CD8-positive, alpha-beta memory T cell (primary cell): Measurements from ENCODE around the gene CDKN2AIPNL. TPM values are rescaled to one million over a fixed set of nuclear protein-coding genes. Genes with fewer than 3 reads are reported as not detected.

ENCODE experiments used
- CTCF ChIA-PET: fragments of 350-600 bp; sonication (Branson Sonifier 250); formaldehyde crosslinking; loops from one replicate; lab custom pipeline; 2021; ENCODE audit warnings: antibody characterized with exemption; lab: Charles Lee
- POLR2A ChIA-PET: fragments of 350-600 bp; sonication (Branson Sonifier 250); formaldehyde crosslinking; loops from one replicate; lab custom pipeline; 2021; ENCODE audit warnings: antibody characterized with exemption; lab: Charles Lee
- DNase-seq, 5 donors: peaks; one replicate each; pipeline versions ENCODE4 v3.0.0 to v3.0.0-alpha.2; 2020 to 2022; ENCODE audit warnings: mixed read lengths in 1 of 5
- H3K27ac ChIP-seq: one replicate; pipeline ENCODE4 v1.7.0; 2013; ENCODE audit warnings: low read depth, mild to moderate bottlenecking, low read length, moderate library complexity
- H3K27me3 ChIP-seq: 2 replicates; pipeline ENCODE4 v1.7.0; 2013; ENCODE audit warnings: low read length, mild to moderate bottlenecking; ENCODE audit not compliant: insufficient read depth, poor library complexity, severe bottlenecking
- H3K36me3 ChIP-seq: 2 replicates; pipeline ENCODE4 v1.7.0; 2013; ENCODE audit warnings: mild to moderate bottlenecking, low read length, moderate library complexity; ENCODE audit not compliant: insufficient read depth
- H3K4me1 ChIP-seq: 2 replicates; pipeline ENCODE4 v1.7.0; 2013; ENCODE audit warnings: mild to moderate bottlenecking, low read length, moderate library complexity; ENCODE audit not compliant: insufficient read depth
- H3K4me3 ChIP-seq: 2 replicates; pipeline ENCODE4 v1.7.0; 2013; ENCODE audit warnings: mild to moderate bottlenecking, low read length
- H3K9me3 ChIP-seq: 2 replicates; pipeline ENCODE4 v1.7.0; 2013; ENCODE audit warnings: mild to moderate bottlenecking, low read length
- H3K27ac Mint-ChIP-seq, 8 donors: one replicate each; pipeline ENCODE4 v1.8.0; 2020 to 2021; ENCODE audit warnings: mixed read lengths in 8 of 8, mild to moderate bottlenecking in 6 of 8, inconsistent platforms in 3 of 8, moderate library complexity in 3 of 8
- H3K27me3 Mint-ChIP-seq, 2 donors: one replicate each; pipeline ENCODE4 v1.8.0; 2020 to 2021; ENCODE audit warnings: mixed read lengths in 2 of 2, mild to moderate bottlenecking in 1 of 2, moderate library complexity in 1 of 2
- H3K36me3 Mint-ChIP-seq, 3 donors: one replicate each; pipeline ENCODE4 v1.8.0; 2020 to 2021; ENCODE audit warnings: mixed read lengths in 3 of 3, inconsistent platforms in 1 of 3, mild to moderate bottlenecking in 1 of 3
- H3K4me1 Mint-ChIP-seq, 3 donors: one replicate each; pipeline ENCODE4 v1.8.0; 2020 to 2021; ENCODE audit warnings: mixed read lengths in 3 of 3, inconsistent platforms in 1 of 3, mild to moderate bottlenecking in 1 of 3
- H3K4me3 Mint-ChIP-seq, 7 donors: one replicate each; pipeline ENCODE4 v1.8.0; 2020 to 2021; ENCODE audit warnings: mixed read lengths in 7 of 7, mild to moderate bottlenecking in 6 of 7, moderate library complexity in 4 of 7, inconsistent platforms in 2 of 7
- H3K9me3 Mint-ChIP-seq, 5 donors: one replicate each; pipeline ENCODE4 v1.8.0; 2020 to 2022; ENCODE audit warnings: mixed read lengths in 5 of 5, mild to moderate bottlenecking in 3 of 5, moderate library complexity in 2 of 5, inconsistent platforms in 1 of 5
- polyA plus RNA-seq: library from polyadenylated mRNA; unstranded; fragments of 300-500 nt; fragmentation: Illumina TruSeq; gene quantifications from one replicate; pipeline ENCODE4 v1.2.3, GENCODE V29; 2021
- total RNA-seq, 2 experiments: library from RNA; stranded (reverse); gene quantifications; one replicate each; pipeline ENCODE4 v1.2.3, GENCODE V29; 2021

CDKN2AIPNL gene
- total and polyA plus RNA-seq, 3 experiments from 2014 or later: 29.6 to 42.2 (median 42.1) TPM

DNA sequence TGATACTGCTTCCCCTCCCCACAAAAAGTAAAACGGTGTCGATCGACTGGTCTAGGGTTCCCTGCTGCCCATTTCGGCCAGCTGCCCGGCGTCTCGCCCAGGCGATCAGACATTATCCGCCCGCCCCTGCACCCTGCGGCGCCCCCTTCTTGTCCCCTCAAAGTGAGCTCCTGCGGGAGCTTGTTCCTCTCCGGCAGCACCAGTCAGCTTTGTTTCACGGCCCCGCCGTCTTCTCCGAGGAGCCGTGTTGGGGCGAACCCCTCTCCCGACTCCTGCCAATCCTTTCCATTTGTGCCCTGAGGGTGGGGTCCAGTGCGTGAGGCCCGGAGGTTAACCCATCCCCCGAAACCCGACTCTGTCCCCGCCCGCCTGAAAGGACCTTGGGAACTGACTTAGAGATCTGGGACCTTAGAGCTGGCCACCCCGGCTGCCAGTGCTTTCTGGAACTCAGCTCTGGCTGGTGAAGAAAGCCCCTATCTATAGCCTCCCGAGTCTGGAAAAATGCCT lies 39.8 kb downstream of the CDKN2AIPNL start:
- Mint-ChIP-seq H3K27ac (peak overlapping the region; percentile 97 to 100 (median 100)), H3K27me3 (peaks cover 0 to 10% of the 10 kb centered on the region in 2 donors), H3K4me3 (peak overlapping the region; percentile 88 to 99 (median 98)), H3K36me3 (peaks cover 6 to 54% (median 6%) of the 10 kb centered on the region in 3 donors), H3K9me3 (peaks cover 0 to 2% (median 0%) of the 10 kb centered on the region in 5 donors), H3K4me1 (peaks cover 43 to 68% (median 61%) of the 10 kb centered on the region in 3 donors)
- Histone ChIP-seq H3K9me3 (no peaks in the 10 kb centered on the region), H3K4me3 (peak overlapping the region; percentile 66), H3K27me3 (no peaks in the 10 kb centered on the region), H3K36me3 (peaks cover 4% of the 10 kb centered on the region), H3K27ac (peak overlapping the region; percentile 100), H3K4me1 (peaks cover 60% of the 10 kb centered on the region)
- ChIA-PET POLR2A (interaction anchor here (0.6 to 3.2 kb wide), 18 partner anchors 10 to 476 kb away, joined by 3 to 73 read pairs (median 3); partner anchors contain the start of genes CDKN2AIPNL, JADE2, PPP2CA and SEC24A), CTCF (interaction anchor here (0.6 to 2.1 kb wide), 13 partner anchors 9 to 386 kb away, joined by 3 to 10 read pairs (median 5); partner anchors contain the start of genes CDKN2AIPNL, DDX46, JADE2 and SEC24A)
- peak; percentile 14 to 59 (median 26) for DNase-seq

DNA sequence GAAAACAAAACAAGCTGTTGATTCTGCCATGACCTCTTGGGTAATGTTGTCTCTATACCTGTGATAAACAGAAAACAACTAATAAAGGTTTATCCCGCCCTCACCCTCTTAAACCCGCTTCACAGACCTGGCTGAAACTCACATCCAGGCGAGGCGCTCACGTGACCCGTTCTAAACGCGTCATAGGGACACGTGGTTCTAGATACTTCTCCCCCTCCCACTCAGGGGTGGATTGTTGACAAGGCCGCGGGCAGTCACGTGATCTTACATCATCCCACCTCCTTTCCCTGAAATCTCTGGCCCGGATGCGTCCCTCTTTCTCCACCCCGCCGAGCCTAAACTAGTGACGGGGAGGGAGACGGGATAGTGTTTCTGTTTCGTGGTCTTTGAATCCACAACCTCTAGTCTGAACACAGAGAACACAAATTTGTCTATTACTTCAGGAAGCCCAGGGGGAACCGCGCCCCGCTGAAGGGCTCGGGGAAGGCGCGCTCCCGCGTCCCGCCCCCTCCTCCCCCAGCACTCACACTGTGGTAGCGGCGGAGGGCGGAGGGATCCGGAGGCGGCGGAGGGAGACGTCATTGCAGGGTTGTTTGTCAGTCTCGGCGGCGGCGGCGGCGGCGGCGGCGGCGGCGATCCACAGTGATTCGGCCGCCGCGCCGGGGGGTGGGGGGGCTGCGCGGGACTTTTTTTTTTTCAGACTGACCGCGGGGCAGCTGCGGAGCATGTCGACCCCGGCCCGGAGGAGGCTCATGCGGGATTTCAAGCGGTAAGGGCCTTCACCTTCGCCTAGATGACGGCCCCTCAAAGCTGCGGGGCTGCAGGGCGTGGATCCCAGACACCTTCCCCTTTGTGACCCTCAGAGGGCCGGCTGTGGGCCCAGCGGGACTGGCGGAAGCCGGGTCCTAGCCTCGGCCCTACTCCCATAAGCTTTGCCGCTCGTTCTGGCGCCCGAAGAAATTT lies 40.5 kb downstream of the CDKN2AIPNL start, which contains the start of gene UBE2B:
UBE2B (plus strand) TSS at position 699 of the 963 bp plus-strand sequence; CDS start at position 726, 27 bp downstream.
- DNase-seq: peak; percentile 94 to 98 (median 97)
- ChIA-PET CTCF (interaction anchor here (0.6 to 2.1 kb wide), 14 partner anchors 10 to 387 kb away, joined by 3 to 10 read pairs (median 4); partner anchors contain the start of genes CDKN2AIPNL, DDX46, JADE2 and SEC24A), POLR2A (interaction anchor here (0.6 to 3.2 kb wide), 17 partner anchors 11 to 477 kb away, joined by 3 to 73 read pairs (median 4); partner anchors contain the start of genes CDKN2AIPNL, JADE2, PPP2CA and SEC24A)
- Histone ChIP-seq H3K9me3 (no peaks in the 10 kb centered on the region), H3K4me3 (peak within 1 kb of the TSS; percentile 66), H3K36me3 (no peaks in the 10 kb centered on the region), H3K4me1 (peaks cover 60% of the 10 kb centered on the region), H3K27ac (peak within 1 kb of the TSS; percentile 100), H3K27me3 (no peaks in the 10 kb centered on the region)
- H3K9me3 Mint-ChIP-seq: peaks cover 0 to 2% (median 0%) of the 10 kb centered on the region in 5 donors
- peaks cover 46 to 70% (median 66%) of the 10 kb centered on the region in 3 donors for H3K4me1 Mint-ChIP-seq
- H3K4me3 Mint-ChIP-seq: peak within 1 kb of the TSS; percentile 88 to 99 (median 98)
- peak within 1 kb of the TSS; percentile 97 to 100 (median 100) for H3K27ac Mint-ChIP-seq
- H3K36me3 Mint-ChIP-seq: peaks cover 6 to 50% (median 7%) of the 10 kb centered on the region in 3 donors
- H3K27me3 Mint-ChIP-seq: peaks cover 0 to 10% of the 10 kb centered on the region in 2 donors

DNA sequence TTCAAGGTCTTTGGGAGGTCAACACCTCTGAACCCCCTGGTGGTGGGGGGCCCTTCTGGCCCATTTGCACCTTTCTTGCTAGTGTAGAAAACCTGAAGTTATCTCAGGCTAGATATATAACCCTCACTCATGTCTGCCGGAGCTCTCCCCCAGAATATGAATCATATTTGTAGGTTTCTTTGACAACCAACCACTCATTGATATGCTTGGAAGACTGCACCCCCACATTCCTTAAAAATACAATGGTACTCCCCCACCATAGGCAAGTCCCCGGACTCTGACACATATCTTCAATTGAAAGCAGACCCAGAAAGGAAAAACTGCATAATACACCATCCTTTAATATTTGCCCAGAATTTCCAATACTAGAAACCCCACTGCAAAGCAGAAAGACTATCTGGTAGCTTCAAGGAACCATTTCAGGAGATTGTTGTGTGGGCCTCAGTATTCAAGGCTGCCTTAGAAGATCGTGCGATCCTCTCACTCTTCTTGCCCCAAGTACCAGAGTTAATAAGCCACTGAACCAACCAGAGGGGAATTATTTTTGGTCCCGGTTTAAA lies 41.3 kb downstream of the CDKN2AIPNL start:
- no peak for DNase-seq

DNA sequence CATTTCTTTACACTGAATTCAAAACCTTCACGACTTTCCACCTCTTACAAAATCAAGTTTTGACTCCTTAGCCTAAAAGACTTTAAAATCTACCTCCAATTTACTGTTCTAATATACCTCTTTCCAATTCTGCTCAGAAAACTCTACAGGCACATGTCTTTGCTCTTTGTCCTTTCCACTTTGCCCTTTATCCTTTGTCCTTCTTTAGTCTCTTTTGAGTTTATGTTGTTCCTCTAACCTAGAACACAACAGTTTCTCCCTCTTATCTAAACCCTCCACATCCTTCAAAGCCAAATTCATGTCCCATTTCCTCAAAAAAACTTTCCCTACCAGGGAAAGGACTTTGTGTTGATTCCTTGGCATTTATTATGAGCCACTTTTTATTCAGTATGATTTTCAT lies 46.1 kb downstream of the CDKN2AIPNL start:
- Histone ChIP-seq H3K27ac (no peak overlapping the region), H3K36me3 (no peaks in the 10 kb centered on the region), H3K9me3 (no peaks in the 10 kb centered on the region), H3K4me3 (no peak overlapping the region), H3K27me3 (no peaks in the 10 kb centered on the region), H3K4me1 (peaks cover 40% of the 10 kb centered on the region)
- POLR2A ChIA-PET: no interaction called here
- H3K27me3 Mint-ChIP-seq: peaks cover 0 to 1% of the 10 kb centered on the region in 2 donors
- peaks cover 24 to 35% (median 32%) of the 10 kb centered on the region in 3 donors for H3K4me1 Mint-ChIP-seq
- H3K36me3 Mint-ChIP-seq: peaks cover 4 to 7% (median 6%) of the 10 kb centered on the region in 3 donors
- no peaks in the 10 kb centered on the region for H3K9me3 Mint-ChIP-seq
- CTCF ChIA-PET: no interaction called here
- peak overlapping the region in 3 of 8 donors; percentile 1 to 19 (median 18) for H3K27ac Mint-ChIP-seq
- DNase-seq: no peak
- peak overlapping the region in 4 of 7 donors; percentile 17 to 67 (median 28) for H3K4me3 Mint-ChIP-seq

More for the DNA sequence above, 41.3 kb downstream of the CDKN2AIPNL start:
- Histone ChIP-seq H3K27ac (peak overlapping the region; percentile 100), H3K4me3 (peak overlapping the region; percentile 66), H3K27me3 (no peaks in the 10 kb centered on the region), H3K4me1 (peaks cover 64% of the 10 kb centered on the region), H3K36me3 (no peaks in the 10 kb centered on the region), H3K9me3 (no peaks in the 10 kb centered on the region)
- peaks cover 0 to 2% (median 0%) of the 10 kb centered on the region in 5 donors for H3K9me3 Mint-ChIP-seq
- POLR2A ChIA-PET: interaction anchor here (2.1 to 3.2 kb wide), 2 partner anchors 155 to 194 kb away, joined by 8 to 73 read pairs; partner anchors contain the start of genes JADE2 and SKP1
- peak overlapping the region; percentile 88 to 99 (median 98) for H3K4me3 Mint-ChIP-seq
- CTCF ChIA-PET: interaction anchor here (0.6 to 1.7 kb wide), 3 partner anchors 21 to 157 kb away, joined by 3 read pairs; no protein-coding TSS in a partner anchor
- peaks cover 48 to 69% (median 66%) of the 10 kb centered on the region in 3 donors for H3K4me1 Mint-ChIP-seq
- peak overlapping the region; percentile 97 to 100 (median 100) for H3K27ac Mint-ChIP-seq
- H3K27me3 Mint-ChIP-seq: peaks cover 0 to 10% of the 10 kb centered on the region in 2 donors
- H3K36me3 Mint-ChIP-seq: peaks cover 4 to 46% (median 8%) of the 10 kb centered on the region in 3 donors

DNA sequence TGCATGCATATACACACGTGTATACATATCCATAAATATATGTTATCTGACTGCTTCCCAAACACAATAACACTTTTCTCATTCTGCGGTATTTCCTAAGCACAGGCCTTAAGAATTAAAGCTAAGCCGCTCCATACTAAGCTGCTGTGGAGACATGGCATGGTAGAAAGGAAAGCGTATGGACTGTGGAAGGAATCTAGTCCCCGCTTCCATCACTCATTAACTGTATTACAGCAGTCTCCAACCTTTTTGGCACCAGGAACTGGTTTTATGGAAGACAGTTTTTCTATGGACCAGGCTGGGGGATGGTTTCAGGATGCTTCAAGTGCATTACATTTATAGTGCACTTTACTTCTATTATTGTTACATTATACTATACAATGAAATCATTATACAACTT lies 56.0 kb downstream of the CDKN2AIPNL start:
- no peaks in the 10 kb centered on the region for H3K9me3 ChIP-seq
- ChIA-PET CTCF (no interaction called here), POLR2A (no interaction called here)
- H3K4me3 ChIP-seq: no peak overlapping the region
- H3K36me3 ChIP-seq: no peaks in the 10 kb centered on the region
- no peaks in the 10 kb centered on the region for H3K9me3 Mint-ChIP-seq
- no peak overlapping the region for H3K27ac ChIP-seq
- H3K27me3 Mint-ChIP-seq: peaks cover 0 to 2% of the 10 kb centered on the region in 2 donors
- H3K4me1 Mint-ChIP-seq: no peaks in the 10 kb centered on the region
- no peak for DNase-seq
- H3K4me3 Mint-ChIP-seq: no peak overlapping the region
- peaks cover 4 to 5% (median 4%) of the 10 kb centered on the region in 3 donors for H3K36me3 Mint-ChIP-seq
- no peaks in the 10 kb centered on the region for H3K27me3 ChIP-seq
- no peak overlapping the region for H3K27ac Mint-ChIP-seq
- H3K4me1 ChIP-seq: no peaks in the 10 kb centered on the region

Other genes with a start within 250 kb of the CDKN2AIPNL start
- gene SKP1, start 234.9 kb downstream of the CDKN2AIPNL start, total RNA-seq: 100 to 1,000 TPM; 264 to 280 TPM
- gene SKP1, start 234.9 kb downstream of the CDKN2AIPNL start, polyA plus RNA-seq: 1,187 TPM
- gene PPP2CA, start 185.8 kb downstream of the CDKN2AIPNL start, total RNA-seq: 100 to 1,000 TPM; 189 to 210 TPM
- gene PPP2CA, start 185.8 kb downstream of the CDKN2AIPNL start, polyA plus RNA-seq: 232 TPM
- gene CDKL3, start 44.7 kb downstream of the CDKN2AIPNL start, total RNA-seq: 1 to 10 TPM; 2.5 to 3.3 TPM
- 0.38 TPM for gene CDKL3, start 44.7 kb downstream of the CDKN2AIPNL start, polyA plus RNA-seq
- gene UBE2B, start 40.3 kb downstream of the CDKN2AIPNL start, total RNA-seq: 100 to 1,000 TPM; 105 TPM
- 79.3 TPM for gene UBE2B, start 40.3 kb downstream of the CDKN2AIPNL start, polyA plus RNA-seq
- gene JADE2, start 113.8 kb upstream of the CDKN2AIPNL start, total RNA-seq: 100 to 1,000 TPM; 105 to 107 TPM
- gene JADE2, start 113.8 kb upstream of the CDKN2AIPNL start, polyA plus RNA-seq: 47.1 TPM
- 10 to 100 TPM; 59.7 to 61.5 TPM for gene SAR1B, start 220.9 kb upstream of the CDKN2AIPNL start, total RNA-seq
- 46.4 TPM for gene SAR1B, start 220.9 kb upstream of the CDKN2AIPNL start, polyA plus RNA-seq
- 10 to 100 TPM; 18.8 to 21.2 TPM for gene SEC24A, start 236.9 kb upstream of the CDKN2AIPNL start, total RNA-seq
- gene SEC24A, start 236.9 kb upstream of the CDKN2AIPNL start, polyA plus RNA-seq: 8.1 TPM